ENCODE results near the gene CCDC80.

The CCDC80 gene

DNA sequence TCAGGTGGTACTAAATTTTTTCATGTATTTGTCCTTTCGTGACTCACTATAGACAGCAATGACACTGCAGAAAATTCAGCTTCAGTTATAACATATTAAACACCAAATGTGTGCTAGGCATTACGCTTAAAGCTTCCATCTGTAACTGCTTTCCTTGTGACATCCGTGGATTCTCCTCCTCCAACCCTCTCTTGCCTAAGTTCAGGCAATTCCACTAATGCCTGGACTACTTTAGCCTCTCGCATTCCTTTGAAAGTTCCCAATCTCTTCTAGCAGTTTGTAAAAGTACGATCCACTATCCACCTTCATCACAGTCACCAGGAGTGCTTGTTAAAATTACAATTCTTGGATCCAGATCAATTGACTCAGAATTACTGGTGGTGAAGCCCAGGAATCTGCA lies 17.7 kb downstream of the CCDC80 start:
- Histone ChIP-seq H3K9me3 (ENCODE audit: low read length) (no peaks in the 10 kb centered on the region), H3K27ac (ENCODE audit: low read depth, low read length, poor library complexity, severe bottlenecking) (no peak overlapping the region), H3K27me3 (ENCODE audit: insufficient read depth, low read length) (no peaks in the 10 kb centered on the region), H3K4me3 (ENCODE audit: low read depth, low read length, poor library complexity, severe bottlenecking) (no peak overlapping the region), H3K4me1 (ENCODE audit: insufficient read depth, low read length, severe bottlenecking) (no peaks in the 10 kb centered on the region), H3K36me3 (ENCODE audit: insufficient read depth, low read length) (no peaks in the 10 kb centered on the region), H2AFZ (ENCODE audit: low read length) (no peak overlapping the region), H3F3A (ENCODE audit: insufficient read depth, low read length) (no peaks in the 10 kb centered on the region), H3K4me2 (ENCODE audit: low read length) (no peak overlapping the region), H3K9me2 (ENCODE audit: low read depth, low read length) (no peaks in the 10 kb centered on the region), H3K9ac (ENCODE audit: low read length) (no peak overlapping the region), H4K20me1 (ENCODE audit: insufficient read depth, low read length) (no peaks in the 10 kb centered on the region), H3K79me2 (ENCODE audit: insufficient read depth, low read length) (no peaks in the 10 kb centered on the region)
- TF ChIP-seq CTCF (IDR thresholded peaks at IDR 0.05; ENCODE audit: low read length) (no peak), EZH2 (IDR thresholded peaks at IDR 0.05; ENCODE audit: borderline replicate concordance, low read length) (no peak)

DNA sequence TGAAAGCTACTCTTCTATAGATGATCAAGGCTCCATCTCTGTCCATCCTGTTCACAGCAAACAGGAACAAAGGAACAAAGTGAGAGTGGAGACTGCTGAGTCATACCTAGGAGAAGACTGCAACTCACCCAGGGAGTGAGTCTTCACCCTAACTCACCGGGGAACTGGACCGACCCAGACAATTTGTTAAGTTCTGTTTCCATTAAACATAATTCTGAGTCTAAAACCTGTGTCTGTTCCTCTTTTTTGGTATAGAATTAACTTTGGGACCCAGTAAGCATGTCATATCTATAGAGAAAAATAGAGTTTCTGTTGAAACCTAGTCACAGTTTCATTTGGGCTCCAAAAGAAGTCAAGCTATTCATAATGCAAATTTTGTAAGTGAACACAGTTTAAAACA lies 21.6 kb downstream of the CCDC80 start:
- H3K36me3 ChIP-seq (ENCODE audit: insufficient read depth, low read length), result no peaks in the 10 kb centered on the region
- H3K9me3 ChIP-seq (ENCODE audit: low read length), result no peaks in the 10 kb centered on the region
- H2AFZ ChIP-seq (ENCODE audit: low read length), result no peak overlapping the region
- H3K9ac ChIP-seq (ENCODE audit: low read length), result no peak overlapping the region
- no peaks in the 10 kb centered on the region for H3F3A ChIP-seq (ENCODE audit: insufficient read depth, low read length)
- no peaks in the 10 kb centered on the region for H3K79me2 ChIP-seq (ENCODE audit: insufficient read depth, low read length)
- H3K27me3 ChIP-seq (ENCODE audit: insufficient read depth, low read length), result no peaks in the 10 kb centered on the region
- H3K27ac ChIP-seq (ENCODE audit: low read depth, low read length, poor library complexity, severe bottlenecking), result no peak overlapping the region
- no peaks in the 10 kb centered on the region for H3K4me1 ChIP-seq (ENCODE audit: insufficient read depth, low read length, severe bottlenecking)
- H3K9me2 ChIP-seq (ENCODE audit: low read depth, low read length), result no peaks in the 10 kb centered on the region
- H4K20me1 ChIP-seq (ENCODE audit: insufficient read depth, low read length), result no peaks in the 10 kb centered on the region
- TF ChIP-seq CTCF (IDR thresholded peaks at IDR 0.05; ENCODE audit: low read length) (no peak), EZH2 (IDR thresholded peaks at IDR 0.05; ENCODE audit: borderline replicate concordance, low read length) (no peak)
- H3K4me2 ChIP-seq (ENCODE audit: low read length), result no peak overlapping the region
- no peak overlapping the region for H3K4me3 ChIP-seq (ENCODE audit: low read depth, low read length, poor library complexity, severe bottlenecking)

GRCh38 chr3:112617285-112617684 lies 23.7 kb downstream of the CCDC80 start:
- H3K9ac ChIP-seq (ENCODE audit: low read length), result no peak overlapping the region
- no peaks in the 10 kb centered on the region for H3F3A ChIP-seq (ENCODE audit: insufficient read depth, low read length)
- no peaks in the 10 kb centered on the region for H3K9me2 ChIP-seq (ENCODE audit: low read depth, low read length)
- H3K79me2 ChIP-seq (ENCODE audit: insufficient read depth, low read length), result no peaks in the 10 kb centered on the region
- H3K9me3 ChIP-seq (ENCODE audit: low read length), result no peaks in the 10 kb centered on the region
- no peaks in the 10 kb centered on the region for H4K20me1 ChIP-seq (ENCODE audit: insufficient read depth, low read length)
- H3K4me3 ChIP-seq (ENCODE audit: low read depth, low read length, poor library complexity, severe bottlenecking), result no peak overlapping the region
- H3K27ac ChIP-seq (ENCODE audit: low read depth, low read length, poor library complexity, severe bottlenecking), result no peak overlapping the region
- no peak overlapping the region for H2AFZ ChIP-seq (ENCODE audit: low read length)
- no peak for TF ChIP-seq EZH2 (IDR thresholded peaks at IDR 0.05; ENCODE audit: borderline replicate concordance, low read length)
- TF ChIP-seq CTCF (IDR thresholded peaks at IDR 0.05; ENCODE audit: low read length), result no peak
- no peaks in the 10 kb centered on the region for H3K27me3 ChIP-seq (ENCODE audit: insufficient read depth, low read length)
- H3K36me3 ChIP-seq (ENCODE audit: insufficient read depth, low read length), result no peaks in the 10 kb centered on the region
- no peak overlapping the region for H3K4me2 ChIP-seq (ENCODE audit: low read length)
- H3K4me1 ChIP-seq (ENCODE audit: insufficient read depth, low read length, severe bottlenecking), result no peaks in the 10 kb centered on the region

All from OCI-LY1 (cell line).